Bronchial epithelial cell (primary cell): ENCODE results near the gene C2orf78. TPM values are rescaled to one million over a fixed set of nuclear protein-coding genes. Genes with fewer than 3 reads are reported as not detected.
A peak's percentile ranks its signal among the peaks of the same experiment; 100 is the strongest.

Experiments used
- DNase-seq: peaks from one replicate; pipeline ENCODE4 v3.0.0-alpha.2; 2010; ENCODE audit warnings: low read depth
- FAIRE-seq: peaks from 2 replicates; lab custom pipeline; 2011; peaks lifted over from hg19 to GRCh38; lab: Jason Lieb, UNC
- H3K27me3 ChIP-seq: 2 replicates; pipeline ENCODE4 v1.5.1; 2011; ENCODE audit warnings: low read length; ENCODE audit not compliant: control insufficient read depth, insufficient read depth
- H3K36me3 ChIP-seq: 2 replicates; pipeline ENCODE4 v1.5.1; 2011; ENCODE audit warnings: low read length; ENCODE audit not compliant: control insufficient read depth, insufficient read depth
- H3K4me3 ChIP-seq: 2 replicates; pipeline ENCODE4 v1.5.1; 2011; ENCODE audit warnings: mild to moderate bottlenecking, low read depth, low read length, control low read depth
- total RNA-seq: library from RNA; depleted of rRNA; stranded (reverse); fragments of >200 nt; gene quantifications from 2 replicates; pipeline ENCODE4 v1.2.1, GENCODE V29; 2014
- TF ChIP-seq, protein P1 (sequence below): IDR thresholded peaks from 2 replicates; pipeline ENCODE4 v1.5.1; 2011; ENCODE audit warnings: mild to moderate bottlenecking, moderate library complexity, low read length, control low read depth, inconsistent platforms; ENCODE audit not compliant: insufficient read depth, severe bottlenecking

C2orf78 gene
- total RNA-seq, 1 donor from 2014 or later, result not detected

DNA sequence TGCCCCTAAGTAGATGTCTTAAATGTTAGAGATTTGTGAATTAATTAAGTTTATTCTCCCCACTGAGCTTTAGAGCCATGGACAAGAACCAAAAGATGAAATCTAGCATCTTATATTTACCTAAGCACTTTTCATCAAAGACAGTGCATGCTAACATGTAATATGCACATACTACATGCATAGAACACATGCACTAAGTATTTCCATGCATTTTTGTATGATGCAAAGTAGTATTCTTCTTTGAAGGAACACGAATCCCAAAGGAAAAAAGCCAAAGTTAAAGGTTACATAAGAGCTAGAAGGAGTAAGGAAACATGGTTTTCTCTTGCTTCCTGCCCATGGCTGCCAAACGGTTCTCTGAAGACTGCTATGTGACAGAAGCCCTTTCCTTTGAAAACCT, 60.1 kb downstream of the C2orf78 start:
- no peak for FAIRE-seq

DNA sequence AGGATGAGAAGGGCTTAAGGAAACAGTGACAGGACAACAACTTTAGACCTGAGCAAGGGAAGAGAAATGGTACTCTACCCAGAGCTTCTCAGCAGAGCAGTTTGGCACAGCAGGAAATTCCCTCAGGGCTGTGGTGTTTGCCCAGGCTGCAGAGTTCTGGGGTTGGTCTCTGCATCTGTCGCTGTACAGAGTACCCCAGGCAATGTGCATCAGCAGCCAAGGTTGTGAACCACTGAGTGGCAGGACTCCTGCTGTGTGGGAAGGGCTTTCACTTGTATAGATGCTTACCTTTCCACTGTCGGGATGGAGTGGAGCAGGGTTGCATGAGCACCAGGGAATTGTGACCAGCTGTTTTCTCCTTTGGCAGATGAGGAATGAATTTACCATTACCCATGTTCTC, 66.0 kb downstream of the C2orf78 start:
- DNase-seq (no peak), FAIRE-seq (no peak)
- TF ChIP-seq, protein P1, sequence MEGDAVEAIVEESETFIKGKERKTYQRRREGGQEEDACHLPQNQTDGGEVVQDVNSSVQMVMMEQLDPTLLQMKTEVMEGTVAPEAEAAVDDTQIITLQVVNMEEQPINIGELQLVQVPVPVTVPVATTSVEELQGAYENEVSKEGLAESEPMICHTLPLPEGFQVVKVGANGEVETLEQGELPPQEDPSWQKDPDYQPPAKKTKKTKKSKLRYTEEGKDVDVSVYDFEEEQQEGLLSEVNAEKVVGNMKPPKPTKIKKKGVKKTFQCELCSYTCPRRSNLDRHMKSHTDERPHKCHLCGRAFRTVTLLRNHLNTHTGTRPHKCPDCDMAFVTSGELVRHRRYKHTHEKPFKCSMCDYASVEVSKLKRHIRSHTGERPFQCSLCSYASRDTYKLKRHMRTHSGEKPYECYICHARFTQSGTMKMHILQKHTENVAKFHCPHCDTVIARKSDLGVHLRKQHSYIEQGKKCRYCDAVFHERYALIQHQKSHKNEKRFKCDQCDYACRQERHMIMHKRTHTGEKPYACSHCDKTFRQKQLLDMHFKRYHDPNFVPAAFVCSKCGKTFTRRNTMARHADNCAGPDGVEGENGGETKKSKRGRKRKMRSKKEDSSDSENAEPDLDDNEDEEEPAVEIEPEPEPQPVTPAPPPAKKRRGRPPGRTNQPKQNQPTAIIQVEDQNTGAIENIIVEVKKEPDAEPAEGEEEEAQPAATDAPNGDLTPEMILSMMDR, result no peak
- no peaks in the 10 kb centered on the region for H3K27me3 ChIP-seq
- no peak overlapping the region for H3K4me3 ChIP-seq
- peaks cover 27% of the 10 kb centered on the region for H3K36me3 ChIP-seq

More for the DNA sequence above, 60.1 kb downstream of the C2orf78 start:
- TF ChIP-seq, protein P1, result no peak
- Histone ChIP-seq H3K4me3 (no peak overlapping the region), H3K36me3 (peaks cover 18% of the 10 kb centered on the region), H3K27me3 (no peaks in the 10 kb centered on the region)
- DNase-seq, result no peak

DNA sequence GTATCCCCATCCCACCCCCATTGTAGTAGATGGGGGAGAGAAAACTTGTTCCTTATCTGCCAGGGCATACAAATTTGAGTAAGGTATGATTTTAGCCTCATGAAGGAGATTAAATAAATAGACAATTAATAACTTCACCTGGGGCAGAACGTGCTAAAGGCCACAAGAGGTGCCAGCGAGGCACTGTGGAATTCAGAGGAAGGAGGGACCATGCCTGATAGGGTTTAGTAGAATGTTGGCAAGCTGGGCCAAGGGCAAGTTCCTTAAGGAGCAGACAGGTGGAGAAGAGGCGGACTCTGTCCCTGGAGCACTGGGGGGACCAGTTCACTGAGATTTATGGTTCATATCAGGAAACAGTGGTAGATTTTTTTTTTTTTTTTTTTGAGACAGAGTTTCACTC, 67.3 kb downstream of the C2orf78 start:
- FAIRE-seq, result no peak
- H3K27me3 ChIP-seq, result no peaks in the 10 kb centered on the region
- TF ChIP-seq, protein P1, result peak; percentile 52
- no peak overlapping the region for H3K4me3 ChIP-seq
- DNase-seq, result peak; percentile 39
- H3K36me3 ChIP-seq, result peaks cover 26% of the 10 kb centered on the region

DNA sequence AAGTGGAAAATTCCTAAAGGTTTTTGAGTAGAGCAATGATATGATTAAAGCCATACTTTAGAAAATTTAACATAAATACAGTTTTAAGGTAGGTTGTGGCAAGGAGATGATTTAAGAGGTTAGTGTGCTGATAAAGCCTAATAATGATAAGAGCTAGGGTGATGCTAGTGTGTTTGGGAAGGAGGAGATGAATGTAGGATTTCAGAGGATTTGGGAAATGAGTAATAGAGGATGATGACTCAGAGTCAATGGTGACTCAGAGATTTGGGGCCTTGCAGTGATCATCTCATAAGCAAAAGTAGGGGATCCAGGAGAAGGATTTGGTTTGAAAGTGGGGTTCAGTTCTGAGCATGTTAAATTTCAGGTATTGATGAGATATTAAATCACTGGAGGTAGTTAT, 68.0 kb downstream of the C2orf78 start:
- TF ChIP-seq, protein P1, result no peak
- FAIRE-seq (no peak), DNase-seq (peak; percentile 96)
- no peaks in the 10 kb centered on the region for H3K27me3 ChIP-seq
- peaks cover 26% of the 10 kb centered on the region for H3K36me3 ChIP-seq
- no peak overlapping the region for H3K4me3 ChIP-seq

DNA sequence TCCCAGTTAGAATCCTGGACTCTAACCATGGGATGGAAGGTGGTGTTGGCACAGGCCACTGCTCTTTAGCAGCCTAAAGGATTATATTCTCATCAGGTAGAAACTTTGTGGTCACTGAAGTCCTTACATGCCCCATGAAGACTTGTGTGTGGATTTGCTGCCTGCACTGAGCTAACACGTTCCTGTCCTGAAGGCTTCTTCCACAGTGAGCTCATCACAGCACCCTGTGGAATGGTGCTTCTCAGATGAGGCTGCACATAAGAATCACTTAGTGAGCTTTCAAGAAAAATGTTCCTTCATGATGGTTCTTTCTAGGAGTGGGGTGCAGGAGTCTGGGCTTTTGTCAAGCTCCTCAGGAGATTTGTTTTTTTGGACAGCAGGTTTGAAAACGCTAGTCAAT, 71.5 kb downstream of the C2orf78 start:
- no peak for FAIRE-seq
- TF ChIP-seq, protein P1, result no peak
- peaks cover 18% of the 10 kb centered on the region for H3K36me3 ChIP-seq
- no peaks in the 10 kb centered on the region for H3K27me3 ChIP-seq
- no peak for DNase-seq
- no peak overlapping the region for H3K4me3 ChIP-seq

DNA sequence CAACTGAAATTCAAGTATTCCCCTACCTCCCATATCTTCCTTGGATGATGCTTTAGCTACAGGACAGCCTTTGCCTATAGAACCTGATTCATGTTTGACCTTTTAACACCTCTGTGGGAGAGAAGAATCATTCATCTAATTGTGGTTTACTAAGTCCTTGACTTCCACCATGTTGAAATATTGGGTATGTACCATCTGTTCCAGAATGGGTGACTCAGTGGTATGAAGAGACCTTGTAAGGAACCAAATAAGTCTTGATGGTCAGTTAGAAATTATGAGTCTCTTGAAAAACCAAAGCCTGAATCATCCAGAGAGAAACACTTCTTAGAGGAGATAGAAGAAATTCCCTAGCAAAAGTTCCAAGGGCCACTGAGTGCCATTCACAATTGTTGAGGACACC, 72.2 kb downstream of the C2orf78 start:
- Histone ChIP-seq H3K27me3 (no peaks in the 10 kb centered on the region), H3K4me3 (no peak overlapping the region), H3K36me3 (peaks cover 20% of the 10 kb centered on the region)
- FAIRE-seq (no peak), DNase-seq (peak; percentile 75)
- TF ChIP-seq, protein P1, result no peak
